Prostate gland (tissue), 2 donors: ENCODE data around the gene SEMA4C. TPM values are rescaled to one million over a fixed set of nuclear protein-coding genes. Genes with fewer than 3 reads are reported as not detected.

Experiments used
- DNase-seq: peaks from one replicate; pipeline ENCODE4 v3.0.0-alpha.2; 2019; ENCODE audit warnings: low spot score
- H3K27ac ChIP-seq, 2 donors: fragments of 200-600 bp; sonication (generic); 2 replicates each; pipeline ENCODE4 v1.5.1; 2017 to 2019
- H3K27me3 ChIP-seq: fragments of 200-600 bp; sonication (generic); replicated peaks from 2 replicates; pipeline ENCODE4 v1.5.1; 2019; ENCODE audit not compliant: insufficient read depth
- H3K36me3 ChIP-seq, 2 donors: fragments of 200-600 bp; sonication (generic); 1 replicate in 1 of 2; 2 replicates in 1 of 2; pipeline versions ENCODE4 v1.5.1 to v1.8.1; 2017 to 2019
- H3K4me1 ChIP-seq: fragments of 200-600 bp; sonication (generic); replicated peaks from 2 replicates; pipeline ENCODE4 v1.5.1; 2019
- H3K4me3 ChIP-seq, 2 donors: fragments of 200-600 bp; sonication (generic); 2 replicates each; pipeline ENCODE4 v1.5.1; 2017 to 2019
- H3K9me3 ChIP-seq: fragments of 200-600 bp; sonication (generic); 2 replicates; pipeline ENCODE4 v1.5.1; 2017
- POLR2A ChIP-seq: fragments of 450-650 bp; IDR thresholded peaks from one replicate; pipeline ENCODE4 v1.6.1; 2016; ENCODE audit warnings: antibody characterized with exemption, mild to moderate bottlenecking
- POLR2AphosphoS5 ChIP-seq: sonication (generic); formaldehyde crosslinking; IDR thresholded peaks from one replicate; pipeline ENCODE4 v1.6.1; 2017; ENCODE audit warnings: antibody characterized with exemption
- WGBS: methylation state at CpG from one replicate; pipeline ENCODE4 v1.1.5; 2018; 5-methylcytosine and 5-hydroxymethylcytosine counted together
- intact Hi-C: fragments of 100-400 bp; cut with DNase I; formaldehyde crosslinking; loops from one replicate; pipeline ENCODE4 v1.14.2; 2022
- total RNA-seq, 2 donors: library from RNA; depleted of rRNA; stranded (reverse); fragments of >200 nt; gene quantifications; one replicate each; pipeline ENCODE4 v1.1.0, GENCODE V29; 2016
- TF ChIP-seq, protein P1 (sequence below), 4 experiments: fragments of 200-600 bp in 2 of 4; fragments of 450-650 bp in 2 of 4; sonication (generic) in 2 of 4; IDR thresholded peaks; 1 replicate in 3 of 4; 2 replicates in 1 of 4; pipeline ENCODE4 v1.5.1; 2016 to 2019; ENCODE audit warnings: antibody characterized with exemption in 4 of 4, mild to moderate bottlenecking in 2 of 4, moderate library complexity in 2 of 4

SEMA4C gene
- total RNA-seq, 2 donors from 2014 or later, result 35.8 to 45.9 TPM

GRCh38 chr2:96870626-96871255 lies 861 bp upstream of the SEMA4C start:
- Histone ChIP-seq H3K9me3 (no peaks in the 10 kb centered on the region), H3K4me1 (peaks cover 11% of the 10 kb centered on the region), H3K27me3 (no peaks in the 10 kb centered on the region), H3K36me3 (peaks cover 0 to 8% of the 10 kb centered on the region in 2 donors), H3K4me3 (peak overlapping the region; percentile 99 to 100), H3K27ac (peak overlapping the region; percentile 98 to 99)
- intact Hi-C loops, result no loop called here
- WGBS, result 0% methylated on average over 13 of the region's 13 CpGs
- peak; percentile 60 for TF ChIP-seq POLR2A
- peak; percentile 74 for TF ChIP-seq POLR2AphosphoS5
- TF ChIP-seq, protein P1, sequence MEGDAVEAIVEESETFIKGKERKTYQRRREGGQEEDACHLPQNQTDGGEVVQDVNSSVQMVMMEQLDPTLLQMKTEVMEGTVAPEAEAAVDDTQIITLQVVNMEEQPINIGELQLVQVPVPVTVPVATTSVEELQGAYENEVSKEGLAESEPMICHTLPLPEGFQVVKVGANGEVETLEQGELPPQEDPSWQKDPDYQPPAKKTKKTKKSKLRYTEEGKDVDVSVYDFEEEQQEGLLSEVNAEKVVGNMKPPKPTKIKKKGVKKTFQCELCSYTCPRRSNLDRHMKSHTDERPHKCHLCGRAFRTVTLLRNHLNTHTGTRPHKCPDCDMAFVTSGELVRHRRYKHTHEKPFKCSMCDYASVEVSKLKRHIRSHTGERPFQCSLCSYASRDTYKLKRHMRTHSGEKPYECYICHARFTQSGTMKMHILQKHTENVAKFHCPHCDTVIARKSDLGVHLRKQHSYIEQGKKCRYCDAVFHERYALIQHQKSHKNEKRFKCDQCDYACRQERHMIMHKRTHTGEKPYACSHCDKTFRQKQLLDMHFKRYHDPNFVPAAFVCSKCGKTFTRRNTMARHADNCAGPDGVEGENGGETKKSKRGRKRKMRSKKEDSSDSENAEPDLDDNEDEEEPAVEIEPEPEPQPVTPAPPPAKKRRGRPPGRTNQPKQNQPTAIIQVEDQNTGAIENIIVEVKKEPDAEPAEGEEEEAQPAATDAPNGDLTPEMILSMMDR (IDR thresholded peaks at IDR 0.05), result no peak
- DNase-seq, result peak; percentile 68

DNA sequence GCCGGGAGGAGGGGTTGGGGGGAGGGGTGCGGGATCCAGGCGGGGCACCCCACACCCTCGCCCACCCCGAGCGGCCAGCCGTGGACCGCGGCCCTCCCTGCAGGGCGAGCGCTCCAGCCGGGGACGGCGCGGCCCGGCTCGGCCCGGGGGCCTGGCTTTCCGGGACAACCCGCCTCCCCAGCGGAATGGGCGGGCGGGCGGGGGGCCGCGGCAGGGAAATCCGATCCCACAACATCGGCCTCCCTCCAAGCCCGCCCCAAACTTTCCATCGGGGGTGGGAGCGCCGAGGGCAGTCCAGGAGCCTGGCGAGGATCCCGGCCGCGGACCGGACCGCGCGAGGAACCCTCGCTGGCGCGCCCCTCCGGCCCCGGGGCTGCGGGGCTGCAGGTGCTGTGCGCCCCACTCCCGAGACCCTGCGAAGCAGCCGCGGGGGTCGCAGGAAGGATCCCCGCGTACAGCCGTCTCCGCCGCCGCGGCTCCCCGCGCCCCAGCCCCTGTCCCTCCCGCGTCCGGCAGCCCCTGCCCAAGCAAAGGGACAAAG lies 529 bp downstream of the SEMA4C start:
- H3K27me3 ChIP-seq, result no peaks in the 10 kb centered on the region
- peaks cover 7 to 20% of the 10 kb centered on the region in 2 donors for H3K36me3 ChIP-seq
- H3K4me3 ChIP-seq, result peak overlapping the region; percentile 99 to 100
- no peaks in the 10 kb centered on the region for H3K9me3 ChIP-seq
- peak; percentile 31 for TF ChIP-seq POLR2AphosphoS5
- TF ChIP-seq, protein P1 (IDR thresholded peaks at IDR 0.05), result no peak
- TF ChIP-seq POLR2A, result peak; percentile 9
- WGBS, result 0% methylated on average over 34 of the region's 64 CpGs
- peak; percentile 77 for DNase-seq
- intact Hi-C loops, result loop anchor here (1.0 to 10.0 kb wide), 2 partner anchors 38 to 335 kb away; partner anchors contain the start of gene ARID5A
- peaks cover 11% of the 10 kb centered on the region for H3K4me1 ChIP-seq
- peak overlapping the region; percentile 98 to 99 for H3K27ac ChIP-seq

DNA sequence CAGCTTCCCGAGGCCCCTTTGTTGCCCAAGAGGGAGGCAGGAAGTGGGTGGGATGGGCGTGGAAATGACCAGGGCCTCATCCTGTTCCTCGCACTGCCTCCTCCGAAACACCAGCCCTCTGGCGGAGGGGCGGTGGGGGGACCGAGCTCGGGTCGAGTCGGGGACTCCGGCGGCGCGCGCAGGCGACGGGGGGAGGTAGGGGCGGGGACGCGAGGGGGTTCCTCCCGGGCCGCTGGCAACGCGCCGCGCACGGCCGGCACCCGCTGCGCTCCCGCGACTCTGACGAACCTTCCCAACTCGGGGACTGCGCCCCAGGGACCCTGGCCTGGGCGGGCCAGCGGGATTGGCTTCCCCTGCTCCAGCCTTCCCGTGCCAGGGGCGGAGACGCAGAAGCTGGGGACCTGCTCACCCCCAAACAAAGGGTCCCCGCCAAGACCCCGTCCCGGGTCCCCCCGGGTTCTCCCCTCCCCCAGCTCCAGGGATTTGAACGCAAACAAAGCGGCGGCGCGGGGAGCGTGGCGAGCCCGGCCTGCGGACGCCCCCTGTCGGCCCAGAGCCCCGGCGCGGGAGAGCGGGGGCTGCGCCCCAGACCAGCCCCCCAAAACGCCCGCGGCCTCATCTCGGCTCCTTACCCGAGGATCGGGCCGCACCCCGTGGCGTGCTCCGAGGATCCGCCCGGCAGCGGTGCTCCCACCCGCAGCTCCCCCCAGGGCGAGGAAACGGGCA lies 1.2 kb downstream of the SEMA4C start:
- Histone ChIP-seq H3K27ac (peak overlapping the region; percentile 98 to 99), H3K4me1 (peaks cover 11% of the 10 kb centered on the region), H3K9me3 (no peaks in the 10 kb centered on the region), H3K36me3 (peaks cover 12 to 27% of the 10 kb centered on the region in 2 donors), H3K4me3 (peak overlapping the region; percentile 99 to 100), H3K27me3 (no peaks in the 10 kb centered on the region)
- peak; percentile 76 for TF ChIP-seq POLR2AphosphoS5
- TF ChIP-seq, protein P1 (IDR thresholded peaks at IDR 0.05), result peak; percentile 47 to 77 (median 64)
- no peak for TF ChIP-seq POLR2A
- WGBS, result under 1% methylated on average over 62 of the region's 76 CpGs
- intact Hi-C loops, result loop anchor here (1.0 to 10.0 kb wide), 2 partner anchors 39 to 334 kb away; partner anchors contain the start of gene ARID5A
- DNase-seq, result peak; percentile 86

GRCh38 chr2:96867756-96868554 lies 1.9 kb downstream of the SEMA4C start:
- no peaks in the 10 kb centered on the region for H3K9me3 ChIP-seq
- H3K27ac ChIP-seq, result peak overlapping the region; percentile 98 to 99
- peaks cover 11% of the 10 kb centered on the region for H3K4me1 ChIP-seq
- peak overlapping the region; percentile 99 to 100 for H3K4me3 ChIP-seq
- peaks cover 15 to 34% of the 10 kb centered on the region in 2 donors for H3K36me3 ChIP-seq
- DNase-seq, result no peak
- intact Hi-C loops, result loop anchor here (10.0 kb wide), 1 partner anchor 333 kb away; the partner anchor contains the start of gene ARID5A
- 7% methylated on average over 27 of the region's 27 CpGs for WGBS
- no peak for TF ChIP-seq POLR2A
- H3K27me3 ChIP-seq, result no peaks in the 10 kb centered on the region
